Activated gamma-delta T cell treated with Interleukin-2 at 50 U/mL for 16 hours (primary cell): Measurements from ENCODE around the gene UFSP1.
A peak's percentile ranks its signal among the peaks of the same experiment; 100 is the strongest.
"Not testable (repeated sequence)": the region's sequence is repeated elsewhere in the genome, so short reads cannot be mapped to it uniquely, and the experiment has no call there.

Experiments
- DNase-seq: peaks from one replicate; pipeline ENCODE4 v3.0.0-alpha.2; 2020

The UFSP1 gene

GRCh38 chr7:100879685-100880261 lies 9.7 kb downstream of the UFSP1 start:
- no peak for DNase-seq

GRCh38 chr7:100878685-100879084 lies 10.8 kb downstream of the UFSP1 start:
- no peak for DNase-seq

- DNase-seq = no peak
These were observed 11.5 kb downstream of the UFSP1 start for GRCh38 chr7:100878013-100878412.

- no peak for DNase-seq
These were observed 14.2 kb downstream of the UFSP1 start for GRCh38 chr7:100875356-100875751.

- peak; percentile 99 for DNase-seq
These were observed 14.7 kb downstream of the UFSP1 start, which contains the start of gene SRRT for GRCh38 chr7:100874577-100875355. Gene SRRT (plus strand): TSS chr7:100875103. CDS start chr7:100875591, 488 bp downstream.

- no peak for DNase-seq
These were observed 15.3 kb downstream of the UFSP1 start for GRCh38 chr7:100874300-100874576.

- no peak for DNase-seq
These were observed 15.8 kb downstream of the UFSP1 start for GRCh38 chr7:100873599-100874299.

- no peak for DNase-seq
These were observed 21.6 kb downstream of the UFSP1 start for GRCh38 chr7:100867776-100868485.

GRCh38 chr7:100867040-100867775 lies 22.3 kb downstream of the UFSP1 start, which contains the start of gene TRIP6:
Gene TRIP6 (plus strand): TSS chr7:100867387. CDS start chr7:100867498, 111 bp downstream.
- DNase-seq = no peak

- no peak for DNase-seq
These were observed 22.8 kb downstream of the UFSP1 start for GRCh38 chr7:100866729-100867039.

- DNase-seq = peak; percentile 44
These were observed 23.4 kb downstream of the UFSP1 start for GRCh38 chr7:100865938-100866728.

- DNase-seq = no peak
These were observed 24.1 kb downstream of the UFSP1 start for GRCh38 chr7:100865372-100865911.

- no peak for DNase-seq
These were observed 25.2 kb downstream of the UFSP1 start for GRCh38 chr7:100864263-100864845.

GRCh38 chr7:100863406-100863950 lies 26.0 kb downstream of the UFSP1 start:
- DNase-seq = no peak

- DNase-seq = no peak
These were observed 27.9 kb downstream of the UFSP1 start for GRCh38 chr7:100861616-100861985.

GRCh38 chr7:100860702-100861615 lies 28.6 kb downstream of the UFSP1 start:
- no peak for DNase-seq

- no peak for DNase-seq
These were observed 29.7 kb downstream of the UFSP1 start for GRCh38 chr7:100859856-100860255.

- no peak for DNase-seq
These were observed 32.6 kb downstream of the UFSP1 start for GRCh38 chr7:100856871-100857282.

GRCh38 chr7:100855515-100855914 lies 34.0 kb downstream of the UFSP1 start:
- no peak for DNase-seq

- DNase-seq = not testable (repeated sequence)
These were observed 34.6 kb downstream of the UFSP1 start for GRCh38 chr7:100854899-100855298.
